ENCODE data around the gene KCNG2.

- TF ChIP-seq POLR2A (IDR thresholded peaks at IDR 0.05) = no peak
- TF ChIP-seq, protein P1, sequence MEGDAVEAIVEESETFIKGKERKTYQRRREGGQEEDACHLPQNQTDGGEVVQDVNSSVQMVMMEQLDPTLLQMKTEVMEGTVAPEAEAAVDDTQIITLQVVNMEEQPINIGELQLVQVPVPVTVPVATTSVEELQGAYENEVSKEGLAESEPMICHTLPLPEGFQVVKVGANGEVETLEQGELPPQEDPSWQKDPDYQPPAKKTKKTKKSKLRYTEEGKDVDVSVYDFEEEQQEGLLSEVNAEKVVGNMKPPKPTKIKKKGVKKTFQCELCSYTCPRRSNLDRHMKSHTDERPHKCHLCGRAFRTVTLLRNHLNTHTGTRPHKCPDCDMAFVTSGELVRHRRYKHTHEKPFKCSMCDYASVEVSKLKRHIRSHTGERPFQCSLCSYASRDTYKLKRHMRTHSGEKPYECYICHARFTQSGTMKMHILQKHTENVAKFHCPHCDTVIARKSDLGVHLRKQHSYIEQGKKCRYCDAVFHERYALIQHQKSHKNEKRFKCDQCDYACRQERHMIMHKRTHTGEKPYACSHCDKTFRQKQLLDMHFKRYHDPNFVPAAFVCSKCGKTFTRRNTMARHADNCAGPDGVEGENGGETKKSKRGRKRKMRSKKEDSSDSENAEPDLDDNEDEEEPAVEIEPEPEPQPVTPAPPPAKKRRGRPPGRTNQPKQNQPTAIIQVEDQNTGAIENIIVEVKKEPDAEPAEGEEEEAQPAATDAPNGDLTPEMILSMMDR (IDR thresholded peaks at IDR 0.05) = no peak
Measured at GRCh38 chr18:79851950-79852349, 54.2 kb downstream of the KCNG2 start.
